ENCODE results near the gene TRERF1. TPM values are rescaled to one million over a fixed set of nuclear protein-coding genes. Genes with fewer than 3 reads are reported as not detected.

TRERF1 gene
- total RNA-seq, 1 donor from 2014 or later, result 49.1 TPM

DNA sequence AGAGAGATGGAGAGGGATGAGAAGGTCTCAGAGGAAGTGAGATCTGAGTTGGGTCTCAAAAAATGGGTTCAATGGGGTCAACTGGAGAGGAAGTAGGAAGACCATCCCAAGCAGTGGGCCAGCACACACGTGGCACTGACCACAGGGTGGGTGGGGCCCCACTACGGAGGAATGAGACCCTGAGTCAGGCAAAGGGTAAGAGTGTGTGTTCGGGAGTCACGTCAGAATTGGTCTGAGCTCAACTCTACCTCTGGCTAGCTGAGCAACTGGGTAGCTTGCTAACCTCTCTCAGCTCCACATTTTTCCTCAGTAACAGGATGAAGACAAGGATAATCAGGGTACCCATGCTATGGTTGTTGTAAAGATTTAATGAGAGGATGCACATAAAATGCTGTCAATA lies 79.0 kb downstream of the TRERF1 start:
- intact Hi-C loops (cut with micrococcal nuclease), result no loop called here

DNA sequence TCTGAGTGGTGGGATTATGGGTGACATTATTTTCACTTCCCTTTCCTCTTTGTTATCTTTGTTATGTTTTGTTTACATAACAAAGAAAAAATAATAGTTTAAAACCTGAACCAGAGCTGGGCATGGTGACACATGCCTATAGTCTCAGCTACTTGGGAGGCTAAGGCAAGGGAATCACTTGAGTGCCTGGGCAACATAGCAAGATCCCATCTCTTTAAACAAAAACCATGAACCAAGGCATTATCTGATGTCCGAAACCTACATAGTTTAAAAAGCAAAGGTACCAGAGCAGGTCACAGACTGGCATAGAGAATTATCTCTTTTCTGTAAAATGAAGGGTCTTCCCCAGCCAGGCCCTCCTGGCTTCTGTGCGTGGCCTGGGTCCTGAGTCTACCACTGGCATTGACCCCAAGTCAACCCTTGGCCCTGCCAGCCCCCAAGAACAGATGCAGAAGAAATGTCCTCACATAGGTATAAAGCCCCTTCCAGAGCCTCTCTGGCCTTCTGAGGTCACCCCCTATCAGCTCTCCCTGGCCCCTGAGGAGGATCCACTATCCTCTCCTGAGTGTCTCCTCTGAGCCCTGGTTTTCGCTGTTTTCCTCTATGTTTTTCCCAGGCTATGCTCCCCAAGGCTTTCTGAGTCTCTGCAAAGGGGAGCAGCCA lies 81.3 kb downstream of the TRERF1 start:
- intact Hi-C loops (cut with micrococcal nuclease), result no loop called here

DNA sequence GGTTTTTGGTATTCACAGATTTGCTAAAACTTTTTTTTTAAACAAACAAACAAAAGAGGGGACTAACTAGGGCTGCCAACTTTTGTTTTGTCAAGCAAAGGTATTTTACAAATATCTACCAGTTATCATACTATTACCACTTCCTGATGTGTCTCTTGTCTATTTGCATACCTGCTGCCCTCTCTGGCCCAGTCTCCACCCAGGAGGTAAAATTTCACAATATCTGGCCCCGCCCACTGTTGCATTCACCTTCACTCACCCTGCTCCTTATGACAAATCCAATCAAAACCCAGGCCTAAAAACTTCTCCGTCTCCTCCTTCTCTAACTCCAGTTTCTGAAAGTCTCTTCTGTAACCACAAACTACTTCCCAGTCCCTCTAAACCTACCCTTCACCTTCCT lies 82.2 kb downstream of the TRERF1 start:
- intact Hi-C loops (cut with micrococcal nuclease), result loop anchor here (5.0 kb wide), 1 partner anchor 152 kb away; the partner anchor contains the start of gene MRPS10

DNA sequence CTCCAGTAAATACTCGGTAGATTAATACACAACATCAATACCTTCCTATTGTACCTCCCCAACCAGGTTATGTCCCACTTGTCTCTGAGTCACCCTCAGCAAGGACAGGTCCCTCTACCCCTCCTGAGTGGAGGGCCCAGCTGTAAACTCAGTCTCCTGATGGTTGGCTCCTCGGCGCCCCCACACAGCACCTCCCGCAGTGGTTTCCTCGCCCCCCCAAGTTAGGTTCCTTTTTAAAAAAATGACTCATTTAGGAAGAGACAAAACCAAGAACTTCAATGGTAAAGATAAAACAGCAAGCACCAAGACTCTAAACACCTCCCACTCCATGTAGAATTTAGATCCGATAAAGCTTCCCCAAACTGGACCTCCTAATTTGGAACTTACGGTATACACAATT lies 83.5 kb downstream of the TRERF1 start:
- intact Hi-C loops (cut with micrococcal nuclease), result loop anchor here (1.0 to 5.0 kb wide), 4 partner anchors 10 to 151 kb away; partner anchors contain the start of gene MRPS10

DNA sequence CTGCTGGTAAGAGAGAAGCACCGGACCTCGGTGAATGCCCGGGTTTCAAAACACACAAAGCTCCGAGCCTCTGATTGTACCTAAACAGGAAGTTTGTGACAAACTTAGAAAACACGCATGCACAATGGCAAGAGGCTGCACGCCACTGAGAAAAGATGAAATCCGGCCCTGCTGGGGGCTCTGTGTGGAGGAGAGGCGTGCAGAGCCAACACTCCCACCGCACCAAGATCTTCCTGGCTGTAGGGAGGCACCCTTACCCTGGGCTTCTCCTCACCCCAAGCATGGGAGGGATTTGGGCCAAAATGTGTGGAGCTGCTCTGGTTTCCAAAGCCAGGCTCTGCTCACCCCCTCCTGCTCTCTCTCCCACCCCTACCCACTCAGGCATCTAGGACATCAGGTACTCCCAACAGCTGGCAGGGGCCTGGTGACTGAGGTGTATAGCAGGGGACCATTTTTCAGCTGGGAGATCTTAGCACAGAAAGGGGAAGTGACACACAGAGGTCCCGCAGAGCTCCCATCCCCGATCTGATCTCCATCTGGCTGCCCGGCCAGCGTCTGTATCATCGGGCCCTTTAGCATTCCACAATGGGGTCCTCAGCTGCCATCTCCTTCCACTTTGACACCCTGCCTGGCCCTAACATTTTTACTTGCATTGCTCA lies 84.2 kb downstream of the TRERF1 start:
- intact Hi-C loops (cut with micrococcal nuclease), result loop anchor here (1.0 to 5.0 kb wide), 6 partner anchors 10 to 150 kb away; partner anchors contain the start of gene MRPS10

DNA sequence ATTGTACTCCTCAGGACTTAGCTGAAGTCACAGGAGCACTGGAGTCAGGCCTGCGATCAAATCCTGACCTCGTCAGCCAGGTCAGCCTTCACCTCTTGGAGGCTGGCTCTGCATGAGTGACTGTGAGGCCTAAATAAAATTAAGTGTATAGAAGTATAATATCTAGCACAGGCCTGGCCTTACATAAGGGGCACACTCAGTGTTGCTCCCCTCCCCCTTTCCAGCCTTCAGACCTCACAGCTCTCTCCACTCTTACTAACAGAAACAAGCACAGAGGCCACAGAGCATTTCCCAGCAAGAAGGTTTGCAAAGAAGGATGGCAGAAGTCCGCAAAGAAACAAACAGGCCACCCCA lies 84.8 kb downstream of the TRERF1 start:
- intact Hi-C loops (cut with micrococcal nuclease), result loop anchor here (1.0 to 5.0 kb wide), 3 partner anchors 10 to 150 kb away; partner anchors contain the start of gene MRPS10

DNA sequence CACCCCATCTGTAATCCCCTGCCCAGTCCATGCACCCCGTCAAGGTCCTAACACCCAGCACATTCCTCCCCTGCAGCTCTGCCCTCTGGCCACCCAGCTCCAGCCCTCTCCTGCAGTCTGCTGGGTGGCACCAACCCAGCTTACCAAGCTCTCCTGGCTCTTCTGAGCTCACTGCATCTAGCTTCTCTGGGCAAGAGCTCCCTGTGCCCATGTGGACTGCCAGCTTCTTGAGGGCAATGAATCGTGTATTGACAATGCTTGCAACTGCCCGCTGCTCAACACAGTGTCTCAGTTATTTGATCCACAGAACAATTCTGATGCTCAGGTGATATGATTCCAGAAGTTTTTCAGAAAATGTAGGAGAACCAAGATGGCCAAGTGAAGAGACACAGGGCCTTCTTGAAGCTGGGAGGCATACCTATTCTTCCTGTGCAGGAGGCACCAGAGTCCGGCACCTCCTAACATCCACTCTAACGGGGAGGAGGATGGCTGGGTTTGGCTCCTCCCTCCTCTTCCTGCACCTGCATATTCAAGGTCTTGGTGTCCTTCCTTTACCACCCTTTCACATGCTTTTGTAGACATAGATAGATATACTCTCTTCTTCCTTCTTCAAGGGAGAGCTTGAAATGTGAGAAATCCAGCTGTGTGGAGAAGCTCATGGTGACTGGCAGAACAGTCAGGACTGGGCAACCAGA lies 85.6 kb downstream of the TRERF1 start:
- intact Hi-C loops (cut with micrococcal nuclease), result loop anchor here (5.0 kb wide), 1 partner anchor 149 kb away; the partner anchor contains the start of gene MRPS10

DNA sequence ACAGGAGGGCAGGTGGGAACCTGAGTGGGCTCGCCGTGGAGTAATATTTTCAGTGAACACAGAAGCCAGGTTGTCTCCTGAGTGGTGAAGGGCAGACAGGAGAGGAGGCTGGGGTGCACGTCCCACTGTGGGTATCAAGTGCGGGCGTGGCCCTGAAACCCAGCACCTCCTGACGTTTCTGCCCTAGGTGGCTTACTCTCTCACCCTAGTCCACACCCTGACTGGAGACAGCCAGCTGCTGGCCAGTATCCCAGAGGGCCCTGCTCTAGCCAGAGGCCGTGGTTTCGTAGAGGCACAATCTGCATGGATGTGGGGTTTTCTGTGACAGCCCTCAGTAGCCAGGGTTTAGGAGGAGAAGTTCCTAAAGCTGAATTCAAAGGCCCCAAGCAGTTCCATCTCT lies 86.7 kb downstream of the TRERF1 start:
- intact Hi-C loops (cut with micrococcal nuclease), result loop anchor here (5.0 kb wide), 1 partner anchor 148 kb away; the partner anchor contains the start of gene MRPS10

DNA sequence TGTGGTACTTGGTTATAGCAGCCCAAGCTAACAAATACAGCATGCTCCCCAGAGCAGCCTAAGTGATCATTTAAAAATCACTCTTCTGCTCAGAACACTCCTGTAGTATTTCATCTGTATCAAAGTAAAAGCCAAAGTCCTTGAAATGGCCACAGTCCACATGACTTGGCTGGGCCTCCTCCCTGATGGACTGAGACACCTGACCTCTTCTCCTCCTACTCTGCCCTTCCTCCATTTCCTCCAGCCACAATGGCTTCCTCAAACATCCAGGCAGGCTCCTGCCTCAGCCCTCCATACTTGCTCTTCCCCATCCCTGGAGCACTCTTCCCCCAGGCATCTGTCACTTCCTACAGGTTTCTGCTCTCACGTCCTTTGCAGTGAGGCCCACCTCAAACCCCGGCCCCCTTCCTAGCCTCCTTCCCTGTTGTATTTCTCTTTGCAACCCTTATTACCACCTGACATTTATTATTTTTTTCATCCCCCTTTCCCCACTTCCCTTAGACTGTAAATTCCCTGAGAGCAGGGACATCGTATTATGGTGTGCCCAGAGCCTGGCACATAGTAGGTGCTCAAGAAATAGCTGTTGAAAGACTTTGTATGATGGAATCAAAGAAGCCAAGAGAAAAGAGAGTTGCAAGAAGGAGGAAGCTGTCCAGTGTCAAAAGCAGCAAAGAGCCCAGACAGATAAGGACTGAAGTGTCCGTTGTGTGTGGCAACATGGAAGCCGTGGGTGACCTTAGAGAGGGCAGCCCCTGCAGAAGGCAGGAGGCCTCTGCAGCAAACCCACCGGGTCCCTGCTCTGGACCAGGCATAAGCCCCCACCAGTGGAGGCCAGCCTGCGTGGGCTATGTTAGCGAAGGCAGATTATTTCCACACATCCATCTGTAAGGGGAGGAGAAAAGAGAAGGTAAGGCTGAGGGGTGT lies 87.5 kb downstream of the TRERF1 start:
- intact Hi-C loops (cut with micrococcal nuclease), result no loop called here

DNA sequence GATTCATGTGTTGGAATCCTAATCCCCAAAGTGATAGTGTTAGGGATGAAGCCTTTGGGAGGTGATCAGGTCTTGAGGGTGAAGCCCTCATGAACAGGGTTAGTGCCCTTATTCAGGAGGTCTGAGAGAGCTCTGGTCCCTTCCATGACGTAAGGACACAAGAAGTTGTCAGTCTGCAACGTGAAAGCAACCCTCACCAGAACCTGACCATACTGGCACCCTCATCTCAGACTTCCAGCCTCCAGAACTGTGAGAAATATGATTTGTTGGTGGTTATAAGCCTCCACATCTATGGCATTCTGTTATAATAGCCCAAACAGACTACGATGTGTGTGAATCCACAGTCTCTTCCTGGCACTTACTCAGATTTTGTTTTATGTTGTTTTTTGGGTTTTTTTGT lies 90.7 kb downstream of the TRERF1 start:
- intact Hi-C loops (cut with micrococcal nuclease), result no loop called here

DNA sequence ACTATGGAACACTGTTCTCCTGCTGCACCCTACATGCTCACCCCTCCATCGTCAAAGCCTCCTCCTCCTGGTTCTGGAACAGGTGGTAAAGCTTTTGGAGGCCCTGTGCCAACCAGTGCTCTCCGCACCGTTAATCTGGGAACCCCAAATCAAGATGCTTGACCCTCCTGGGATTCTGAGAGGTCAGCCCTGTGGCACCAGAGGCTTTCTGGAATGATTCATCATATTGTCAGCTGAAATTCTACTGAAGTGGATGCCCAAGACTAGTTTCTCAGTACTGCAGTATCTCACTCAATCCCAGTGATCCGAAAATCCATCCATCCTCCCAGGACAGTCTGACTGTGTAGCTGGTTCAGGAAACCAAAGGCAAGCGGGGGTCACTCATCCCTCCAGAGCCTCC lies 92.7 kb downstream of the TRERF1 start:
- intact Hi-C loops (cut with micrococcal nuclease), result loop anchor here (5.0 kb wide), 2 partner anchors 33 to 47 kb away; no protein-coding TSS in a partner anchor

DNA sequence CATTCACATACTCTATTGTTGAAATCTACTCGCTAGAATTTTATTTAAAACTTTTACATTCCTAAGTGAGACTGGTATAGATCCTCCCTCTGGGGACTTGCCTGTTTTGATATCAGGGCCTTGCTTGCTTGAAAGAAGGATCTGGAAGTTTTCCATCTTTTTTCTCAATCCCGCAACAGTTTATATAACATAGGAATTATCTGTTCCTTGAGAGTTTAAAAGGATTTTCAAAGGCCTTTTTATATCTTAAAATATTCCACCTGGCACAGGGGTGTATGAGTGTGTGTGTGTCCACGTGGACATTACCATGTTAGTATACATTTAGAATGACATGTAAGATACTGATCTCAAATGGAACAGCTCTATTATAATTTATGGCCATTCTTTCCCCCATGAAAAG lies 96.3 kb downstream of the TRERF1 start:
- intact Hi-C loops (cut with micrococcal nuclease), result loop anchor here (5.0 kb wide), 2 partner anchors 37 to 43 kb away; no protein-coding TSS in a partner anchor

DNA sequence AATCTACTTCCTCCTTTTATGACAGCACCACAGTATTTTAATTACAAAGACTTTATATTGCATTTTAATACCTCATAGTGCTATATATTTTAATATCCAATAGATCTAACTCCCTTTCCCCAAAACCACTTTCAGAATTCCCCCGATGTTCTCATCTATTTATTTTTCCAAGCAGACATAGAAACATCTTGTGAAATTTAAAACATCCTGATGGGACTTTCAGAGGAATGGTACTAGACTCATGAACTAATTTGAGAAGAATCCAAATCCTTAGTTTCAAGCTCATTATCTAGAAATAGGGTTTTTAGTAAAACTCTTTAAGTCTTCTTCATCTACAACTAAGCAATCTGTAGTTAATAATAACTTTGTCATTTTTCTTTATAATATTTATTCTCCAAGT lies 97.0 kb downstream of the TRERF1 start:
- intact Hi-C loops (cut with micrococcal nuclease), result loop anchor here (5.0 kb wide), 2 partner anchors 38 to 42 kb away; no protein-coding TSS in a partner anchor

DNA sequence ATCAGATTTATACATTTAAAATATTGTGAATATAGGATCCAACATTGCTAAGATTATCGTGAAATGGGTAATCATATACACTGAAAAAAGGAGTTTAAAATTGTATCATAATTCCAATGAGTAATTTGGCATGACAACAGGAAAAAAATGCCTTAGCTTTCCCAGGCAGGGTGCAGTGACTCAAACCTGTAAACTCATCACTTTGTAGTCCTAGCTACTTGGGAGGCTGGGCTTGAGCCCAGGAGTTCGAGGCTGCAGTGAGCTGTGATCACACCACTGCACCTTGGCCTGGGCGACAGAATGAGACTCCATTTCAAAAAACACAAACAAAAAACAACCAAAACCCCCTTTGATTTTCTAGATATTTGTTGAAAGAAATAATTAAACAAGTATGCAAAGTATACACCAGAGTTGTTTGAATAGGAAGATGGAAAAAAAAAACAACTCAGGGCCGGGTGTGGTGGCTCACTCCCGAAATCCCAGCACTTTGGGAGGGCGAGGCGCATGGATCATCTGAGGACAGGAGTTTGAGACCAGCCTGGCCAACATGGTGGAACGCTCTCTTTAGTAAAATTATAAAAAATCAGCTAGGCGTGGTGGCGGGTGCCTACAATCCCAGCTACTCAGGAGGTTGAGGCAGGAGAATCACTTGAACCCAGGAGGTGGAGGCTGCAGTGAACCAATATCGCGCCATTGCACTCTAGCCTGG lies 98.7 kb downstream of the TRERF1 start:
- intact Hi-C loops (cut with micrococcal nuclease), result no loop called here

DNA sequence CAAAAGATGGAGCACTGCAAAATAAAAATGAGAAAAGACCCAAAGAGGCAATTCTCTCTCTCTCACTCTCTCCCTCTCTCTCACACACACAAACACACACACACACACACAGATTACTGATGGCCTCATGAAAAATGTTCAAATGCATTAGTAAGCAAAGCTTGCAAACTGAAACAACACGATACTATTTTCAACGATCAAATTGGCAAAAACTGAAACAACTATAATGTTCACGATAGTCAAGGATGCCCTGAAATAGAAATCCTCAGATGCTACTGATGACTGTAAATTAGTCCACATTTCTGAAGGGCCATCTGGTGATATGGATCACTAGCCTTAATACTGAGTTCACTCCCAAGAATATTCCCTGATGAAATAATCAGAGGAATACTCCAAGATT lies 100.8 kb downstream of the TRERF1 start:
- intact Hi-C loops (cut with micrococcal nuclease), result no loop called here

DNA sequence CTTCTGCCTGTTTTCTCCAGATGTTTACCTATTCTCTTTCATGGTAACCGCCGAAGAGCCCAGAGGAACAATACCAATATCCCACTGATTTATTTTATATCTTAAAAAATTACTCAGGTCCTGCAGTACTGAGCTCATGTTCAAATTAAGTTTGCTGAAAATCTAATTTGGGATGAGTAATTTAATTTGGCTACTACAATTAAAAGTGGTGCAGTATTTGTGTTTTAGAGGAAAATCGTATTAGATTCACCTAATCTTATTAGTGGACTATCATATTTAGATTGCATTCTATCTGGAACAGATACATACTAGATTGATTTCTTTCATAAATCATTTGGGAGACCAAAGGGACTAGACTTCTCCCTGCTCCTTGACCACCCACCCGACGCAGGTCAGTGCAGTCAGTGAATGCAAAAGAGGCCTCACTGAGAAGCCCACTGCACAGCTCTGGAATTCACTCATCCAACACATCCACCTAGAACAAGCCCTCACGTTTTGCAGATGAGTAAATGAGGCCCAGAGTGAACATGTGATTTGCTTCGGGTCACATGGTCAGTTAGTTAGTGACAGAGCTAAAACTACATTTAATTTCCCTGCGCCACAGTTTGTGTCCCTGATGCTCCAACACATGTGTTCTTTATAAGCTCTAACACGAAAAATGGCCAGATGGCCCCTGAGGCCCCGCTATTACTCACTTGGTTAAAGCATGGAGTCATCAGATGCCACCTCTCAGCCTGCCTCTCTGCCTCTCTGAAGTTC lies 101.8 kb downstream of the TRERF1 start:
- intact Hi-C loops (cut with micrococcal nuclease), result no loop called here

DNA sequence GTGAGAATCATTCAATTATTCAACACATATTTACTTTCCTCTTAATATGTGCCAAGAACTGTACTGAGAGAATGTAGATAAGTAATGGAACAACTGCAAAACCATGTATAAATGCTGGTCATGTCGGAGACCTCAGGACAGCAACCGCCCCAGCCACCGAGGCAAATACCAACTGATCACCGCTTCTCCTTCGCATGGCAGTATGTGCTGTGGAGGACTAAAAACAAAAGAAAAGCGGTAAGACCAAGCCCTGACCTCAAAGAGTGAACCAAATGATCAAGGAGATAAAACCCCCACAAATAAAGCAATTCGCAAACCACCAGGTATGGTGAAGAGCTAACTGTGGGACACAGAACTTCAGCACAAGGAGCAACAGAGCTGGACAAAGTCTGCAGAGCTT lies 104.3 kb downstream of the TRERF1 start:
- intact Hi-C loops (cut with micrococcal nuclease), result no loop called here

DNA sequence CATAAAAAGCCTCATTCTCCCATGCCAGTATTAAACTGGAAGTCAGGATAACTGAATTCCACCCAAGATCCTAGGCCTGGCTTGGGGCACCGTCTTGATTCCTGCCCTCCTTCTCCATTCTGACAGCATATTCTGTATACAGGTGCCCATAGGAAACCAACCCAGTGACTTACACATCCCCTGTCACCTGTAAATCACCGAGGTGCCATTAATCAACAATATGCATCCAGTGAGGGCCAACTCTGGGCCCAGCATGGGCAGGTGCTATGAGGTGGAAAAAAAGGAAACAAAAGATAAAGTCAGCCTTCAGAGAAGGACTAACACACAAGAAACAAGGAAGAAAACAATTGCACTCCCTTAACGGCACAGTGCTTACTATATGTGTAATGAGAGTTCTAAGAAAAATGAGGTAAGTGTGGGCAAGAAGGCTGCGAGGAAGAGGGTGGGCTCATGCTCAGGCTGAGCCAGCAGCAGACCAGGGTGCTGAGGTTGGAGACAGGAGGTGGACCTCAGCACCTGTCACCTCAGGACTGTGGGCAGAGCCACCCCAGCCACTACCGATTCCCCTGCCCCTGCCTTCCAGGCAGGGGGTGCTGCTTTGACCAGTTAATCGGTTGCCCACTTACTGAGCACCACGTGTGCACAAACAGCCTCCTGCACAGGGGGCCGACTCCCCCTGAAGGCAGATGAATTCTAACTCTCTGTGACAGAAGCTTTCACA lies 105.9 kb downstream of the TRERF1 start:
- intact Hi-C loops (cut with micrococcal nuclease), result no loop called here

DNA sequence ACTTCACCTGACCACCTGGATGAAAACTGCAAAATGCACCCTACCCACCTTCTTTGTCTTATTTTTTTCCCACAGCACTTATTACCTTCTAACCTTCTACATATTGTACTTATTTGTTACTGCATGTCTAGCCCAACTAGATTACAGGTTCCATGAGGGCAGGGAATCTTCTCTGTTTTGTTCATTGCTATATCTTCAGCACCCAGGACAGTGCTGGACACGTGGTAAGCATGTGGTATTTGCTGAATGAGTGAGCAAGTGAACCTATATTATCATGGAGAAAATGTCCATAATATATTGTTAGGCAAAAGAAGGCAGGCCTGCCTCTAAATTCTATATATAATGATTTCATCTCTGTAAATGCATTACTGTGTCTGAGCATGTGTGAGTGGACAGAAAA lies 107.0 kb downstream of the TRERF1 start:
- intact Hi-C loops (cut with micrococcal nuclease), result no loop called here
